ENCODE data around the gene BTBD9. TPM values are rescaled to one million over a fixed set of nuclear protein-coding genes. Genes with fewer than 3 reads are reported as not detected.

Gene BTBD9
- total RNA-seq, 1 donor from 2014 or later: 24.1 TPM

DNA sequence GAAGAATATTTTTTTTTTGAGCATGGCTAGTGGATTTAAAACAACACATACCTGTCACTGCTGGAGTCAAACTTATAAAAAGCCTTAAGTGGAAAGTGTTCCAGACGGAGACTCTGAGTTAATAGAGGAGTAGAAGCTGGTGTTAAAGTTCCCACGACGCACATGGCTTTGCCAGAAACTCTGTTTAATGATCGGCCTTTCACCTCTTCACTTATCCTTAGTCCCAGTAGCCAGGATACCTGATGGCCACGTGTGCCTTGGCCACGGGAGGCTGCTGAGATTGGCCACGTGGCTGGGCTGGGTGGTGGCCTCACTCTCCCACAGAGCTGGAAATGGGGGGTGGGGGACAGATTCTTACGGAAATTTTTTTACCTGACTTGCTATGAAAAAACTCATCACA lies 487.1 kb downstream of the BTBD9 start:
- TF ChIP-seq POLR2AphosphoS5 (IDR thresholded peaks at IDR 0.05; ENCODE audit: insufficient read depth in 1 of 2, low read depth in 1 of 2) (no peak), CTCF (IDR thresholded peaks at IDR 0.05) (no peak), POLR2A (IDR thresholded peaks at IDR 0.05) (no peak)
- no peak overlapping the region for H3K4me3 ChIP-seq
- H3K36me3 ChIP-seq: peaks cover 0 to 11% of the 10 kb centered on the region in 2 donors
- intact Hi-C loops (cut with DNase I): no loop called here
- peaks cover 6% of the 10 kb centered on the region for H3K4me1 ChIP-seq
- H3K9me3 ChIP-seq: no peaks in the 10 kb centered on the region
- H3K27me3 ChIP-seq: no peaks in the 10 kb centered on the region
- DNase-seq (ENCODE audit: extremely low spot score in 2 of 2): no peak
- H3K27ac ChIP-seq: no peak overlapping the region

DNA sequence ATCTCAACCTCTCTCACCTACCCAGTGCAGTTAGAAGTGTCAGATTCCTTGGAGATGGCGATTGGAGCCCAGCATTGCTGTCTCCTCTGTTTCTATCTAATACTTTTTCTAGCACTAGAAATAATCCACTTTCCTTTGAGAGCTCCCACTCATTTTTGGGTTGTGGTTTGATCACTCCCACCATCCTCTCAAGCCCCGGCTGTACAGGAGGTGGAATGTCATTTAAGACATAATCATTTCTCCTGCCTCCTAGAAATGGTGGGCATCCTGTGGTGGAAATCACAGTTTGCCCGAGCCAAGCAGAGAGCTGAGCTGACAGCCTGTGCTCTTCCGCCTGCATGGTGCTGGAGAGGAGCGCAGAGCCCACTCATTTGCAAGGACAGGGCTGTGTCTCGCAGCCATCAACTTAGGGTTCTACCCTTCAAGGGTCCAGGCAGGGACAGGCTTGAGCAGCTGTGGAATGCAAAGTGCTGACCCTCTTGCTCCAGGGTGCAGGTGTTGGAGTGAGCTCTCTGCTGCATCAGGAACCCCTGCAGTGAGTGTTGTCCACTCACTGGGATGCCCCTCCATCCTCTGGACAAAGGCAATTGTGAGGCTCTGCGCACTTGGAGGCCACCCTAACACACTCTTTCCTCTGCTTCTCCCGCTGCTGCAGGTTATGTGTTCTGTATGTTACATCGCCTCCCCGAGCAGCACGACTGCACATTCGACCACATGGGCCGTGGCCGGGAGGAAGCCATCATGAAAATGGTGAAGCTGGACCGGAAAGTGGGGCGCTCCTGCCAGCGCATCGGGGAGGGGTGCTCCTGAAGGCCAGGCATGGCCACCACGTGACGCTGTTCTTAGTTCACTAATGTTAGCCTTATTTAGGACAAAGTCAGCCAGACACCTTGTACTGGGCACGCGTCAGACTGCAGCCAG lies 487.9 kb downstream of the BTBD9 start:
- peaks cover 0 to 11% of the 10 kb centered on the region in 2 donors for H3K36me3 ChIP-seq
- H3K4me3 ChIP-seq: no peak overlapping the region
- no peak for TF ChIP-seq POLR2A (IDR thresholded peaks at IDR 0.05)
- H3K27ac ChIP-seq: no peak overlapping the region
- no peaks in the 10 kb centered on the region for H3K27me3 ChIP-seq
- H3K9me3 ChIP-seq: no peaks in the 10 kb centered on the region
- DNase-seq (ENCODE audit: extremely low spot score in 2 of 2): no peak
- peaks cover 6% of the 10 kb centered on the region for H3K4me1 ChIP-seq
- intact Hi-C loops (cut with DNase I): no loop called here

DNA sequence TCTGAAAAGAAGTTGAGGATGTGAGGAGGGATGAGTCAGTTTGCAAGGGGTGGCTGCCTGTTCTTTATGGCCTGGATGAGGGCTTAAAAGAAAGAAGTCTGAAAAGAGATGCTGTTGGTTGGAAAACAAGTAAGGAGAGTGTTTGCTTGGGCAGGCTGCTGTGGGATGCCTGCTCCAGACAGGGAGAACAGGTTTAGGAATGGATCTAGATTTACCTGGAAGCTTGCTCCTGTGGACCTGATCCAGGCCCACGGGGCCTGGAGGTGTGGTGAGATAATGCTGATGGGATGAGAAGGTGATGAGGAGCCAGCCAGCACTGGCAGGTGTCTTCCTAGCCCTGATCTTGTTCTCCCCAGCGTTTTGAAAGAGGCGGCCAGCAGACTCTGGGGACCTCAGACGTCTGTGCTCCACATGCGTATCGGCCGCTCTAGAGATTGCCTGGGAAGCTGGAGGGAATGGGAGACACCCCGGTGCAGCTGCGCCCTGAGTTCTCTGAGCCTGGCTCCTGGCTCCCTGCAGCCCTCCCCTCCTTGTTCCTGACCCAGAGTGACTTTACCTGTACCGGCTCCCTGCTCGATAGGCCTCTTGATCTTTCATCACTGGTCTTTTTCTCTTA lies 488.9 kb downstream of the BTBD9 start:
- no peak overlapping the region for H3K27ac ChIP-seq
- DNase-seq (ENCODE audit: extremely low spot score in 2 of 2): no peak
- H3K36me3 ChIP-seq: peaks cover 0 to 11% of the 10 kb centered on the region in 2 donors
- H3K4me3 ChIP-seq: no peak overlapping the region
- intact Hi-C loops (cut with DNase I): no loop called here
- peaks cover 15% of the 10 kb centered on the region for H3K4me1 ChIP-seq
- H3K9me3 ChIP-seq: no peaks in the 10 kb centered on the region
- TF ChIP-seq POLR2AphosphoS5 (IDR thresholded peaks at IDR 0.05; ENCODE audit: insufficient read depth in 1 of 2, low read depth in 1 of 2): no peak
- TF ChIP-seq CTCF (IDR thresholded peaks at IDR 0.05): no peak
- TF ChIP-seq POLR2A (IDR thresholded peaks at IDR 0.05): no peak
- no peaks in the 10 kb centered on the region for H3K27me3 ChIP-seq

- H3K27ac ChIP-seq: no peak overlapping the region
- no peaks in the 10 kb centered on the region for H3K9me3 ChIP-seq
- H3K27me3 ChIP-seq: no peaks in the 10 kb centered on the region
- no peak for DNase-seq (ENCODE audit: extremely low spot score in 2 of 2)
- H3K4me1 ChIP-seq: peaks cover 20% of the 10 kb centered on the region
- H3K36me3 ChIP-seq: peaks cover 0 to 11% of the 10 kb centered on the region in 2 donors
- intact Hi-C loops (cut with DNase I): no loop called here
- no peak overlapping the region for H3K4me3 ChIP-seq
- no peak for TF ChIP-seq POLR2A (IDR thresholded peaks at IDR 0.05)
- TF ChIP-seq POLR2AphosphoS5 (IDR thresholded peaks at IDR 0.05; ENCODE audit: insufficient read depth in 1 of 2, low read depth in 1 of 2): no peak
- no peak for TF ChIP-seq CTCF (IDR thresholded peaks at IDR 0.05)
Measured at GRCh38 chr6:38150021-38150420, 489.7 kb downstream of the BTBD9 start.

DNA sequence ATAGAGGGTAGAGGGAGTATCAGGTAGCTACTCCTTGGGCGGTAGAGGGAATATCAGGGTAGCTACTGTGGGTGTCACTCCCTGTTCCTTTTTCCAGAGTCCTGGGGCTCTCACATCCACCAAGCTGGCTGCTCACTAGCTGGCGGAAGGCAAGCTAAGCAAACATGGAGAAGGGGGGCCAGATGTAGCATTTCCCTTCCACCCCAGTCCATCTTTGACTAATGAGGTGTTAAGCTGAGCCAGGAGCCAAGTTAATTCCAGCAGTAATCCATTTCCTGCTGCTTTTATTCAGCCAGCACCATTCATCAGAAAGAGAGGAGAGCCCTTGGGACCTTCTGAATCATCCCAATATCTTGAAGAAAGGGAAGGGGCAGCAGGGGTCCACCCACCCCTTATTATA lies 490.2 kb downstream of the BTBD9 start:
- H3K27ac ChIP-seq: no peak overlapping the region
- TF ChIP-seq CTCF (IDR thresholded peaks at IDR 0.05) (no peak), POLR2AphosphoS5 (IDR thresholded peaks at IDR 0.05; ENCODE audit: insufficient read depth in 1 of 2, low read depth in 1 of 2) (no peak), POLR2A (IDR thresholded peaks at IDR 0.05) (no peak)
- peak in 1 of 2 donors; percentile 43 for DNase-seq (ENCODE audit: extremely low spot score in 2 of 2)
- no peaks in the 10 kb centered on the region for H3K9me3 ChIP-seq
- no peaks in the 10 kb centered on the region for H3K27me3 ChIP-seq
- peaks cover 20% of the 10 kb centered on the region for H3K4me1 ChIP-seq
- intact Hi-C loops (cut with DNase I): no loop called here
- H3K36me3 ChIP-seq: peaks cover 0 to 11% of the 10 kb centered on the region in 2 donors
- H3K4me3 ChIP-seq: no peak overlapping the region

Data from vagina (tissue), 2 donors.